Breast epithelium (tissue), 4 donors: ENCODE results near the gene WDR1. TPM values are rescaled to one million over a fixed set of nuclear protein-coding genes. Genes with fewer than 3 reads are reported as not detected.

ENCODE experiments used
- DNase-seq, 2 donors: peaks; one replicate each; pipeline ENCODE4 v3.0.0-alpha.2; 2019; ENCODE audit warnings: low spot score in 2 of 2
- H3K27ac ChIP-seq, 2 donors: fragments of 200-600 bp; sonication (generic) in 1 of 2; one replicate each; pipeline ENCODE4 v1.5.1; 2016 to 2019; ENCODE audit warnings: mild to moderate bottlenecking in 1 of 2
- H3K27me3 ChIP-seq, 2 donors: fragments of 200-600 bp; sonication (generic) in 1 of 2; one replicate each; pipeline versions ENCODE4 v1.5.1 to v1.6.0; 2017 to 2019; ENCODE audit warnings: control low read depth in 1 of 2, mild to moderate bottlenecking in 1 of 2
- H3K36me3 ChIP-seq: fragments of 200-600 bp; one replicate; pipeline ENCODE4 v1.5.1; 2019
- H3K4me1 ChIP-seq, 2 donors: fragments of 200-600 bp; sonication (generic); one replicate each; pipeline ENCODE4 v1.5.1; 2016 to 2019; ENCODE audit warnings: control low read depth in 1 of 2
- H3K4me3 ChIP-seq, 3 donors: fragments of 200-600 bp; sonication (generic); 1 replicate in 2 of 3; 2 replicates in 1 of 3; pipeline ENCODE4 v1.5.1; 2016 to 2019; ENCODE audit warnings: mild to moderate bottlenecking in 3 of 3, moderate library complexity in 2 of 3
- H3K9me3 ChIP-seq, 2 donors: fragments of 200-600 bp; sonication (generic) in 1 of 2; one replicate each; pipeline ENCODE4 v1.5.1; 2016 to 2019; ENCODE audit warnings: control low read depth in 1 of 2
- POLR2A ChIP-seq: fragments of 450-650 bp; IDR thresholded peaks from one replicate; pipeline ENCODE4 v1.6.1; 2016; ENCODE audit warnings: antibody characterized with exemption, mild to moderate bottlenecking, moderate library complexity
- POLR2AphosphoS5 ChIP-seq, 3 donors: sonication (generic); formaldehyde crosslinking; IDR thresholded peaks; one replicate each; pipeline ENCODE4 v1.6.1; 2017; ENCODE audit warnings: antibody characterized with exemption in 3 of 3
- intact Hi-C: fragments of 100-400 bp; cut with DNase I; formaldehyde crosslinking; loops from one replicate; pipeline ENCODE4 v1.15.1; 2023; ENCODE audit warnings: low total_unique reads
- total RNA-seq, 3 donors: library from RNA; depleted of rRNA; stranded (reverse); fragments of >200 nt; gene quantifications; one replicate each; pipeline ENCODE4 v1.1.0, GENCODE V29; 2016
- TF ChIP-seq, protein P1 (sequence below), 3 donors: fragments of 450-650 bp; IDR thresholded peaks; one replicate each; pipeline ENCODE4 v1.5.1; 2016 to 2017; ENCODE audit warnings: antibody characterized with exemption in 3 of 3, mild to moderate bottlenecking in 3 of 3, moderate library complexity in 3 of 3

The WDR1 gene
- total RNA-seq, 3 donors from 2014 or later = 93.9 to 142 (median 127) TPM

- H3K27me3 ChIP-seq = no peaks in the 10 kb centered on the region
- H3K27ac ChIP-seq = peak overlapping the region in 1 of 2 donors; percentile 9
- H3K36me3 ChIP-seq = peaks cover 5% of the 10 kb centered on the region
- H3K9me3 ChIP-seq = no peaks in the 10 kb centered on the region
- H3K4me3 ChIP-seq = no peak overlapping the region
- H3K4me1 ChIP-seq = peaks cover 3 to 7% of the 10 kb centered on the region in 2 donors
- no peak for TF ChIP-seq POLR2A
- TF ChIP-seq POLR2AphosphoS5 (IDR thresholded peaks at IDR 0.05) = no peak
- TF ChIP-seq, protein P1, sequence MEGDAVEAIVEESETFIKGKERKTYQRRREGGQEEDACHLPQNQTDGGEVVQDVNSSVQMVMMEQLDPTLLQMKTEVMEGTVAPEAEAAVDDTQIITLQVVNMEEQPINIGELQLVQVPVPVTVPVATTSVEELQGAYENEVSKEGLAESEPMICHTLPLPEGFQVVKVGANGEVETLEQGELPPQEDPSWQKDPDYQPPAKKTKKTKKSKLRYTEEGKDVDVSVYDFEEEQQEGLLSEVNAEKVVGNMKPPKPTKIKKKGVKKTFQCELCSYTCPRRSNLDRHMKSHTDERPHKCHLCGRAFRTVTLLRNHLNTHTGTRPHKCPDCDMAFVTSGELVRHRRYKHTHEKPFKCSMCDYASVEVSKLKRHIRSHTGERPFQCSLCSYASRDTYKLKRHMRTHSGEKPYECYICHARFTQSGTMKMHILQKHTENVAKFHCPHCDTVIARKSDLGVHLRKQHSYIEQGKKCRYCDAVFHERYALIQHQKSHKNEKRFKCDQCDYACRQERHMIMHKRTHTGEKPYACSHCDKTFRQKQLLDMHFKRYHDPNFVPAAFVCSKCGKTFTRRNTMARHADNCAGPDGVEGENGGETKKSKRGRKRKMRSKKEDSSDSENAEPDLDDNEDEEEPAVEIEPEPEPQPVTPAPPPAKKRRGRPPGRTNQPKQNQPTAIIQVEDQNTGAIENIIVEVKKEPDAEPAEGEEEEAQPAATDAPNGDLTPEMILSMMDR (IDR thresholded peaks at IDR 0.05) = no peak
- DNase-seq = peak in 1 of 2 donors; percentile 43
- intact Hi-C loops = no loop called here
Measured at GRCh38 chr4:10081218-10081606, 35.4 kb downstream of the WDR1 start.

DNA sequence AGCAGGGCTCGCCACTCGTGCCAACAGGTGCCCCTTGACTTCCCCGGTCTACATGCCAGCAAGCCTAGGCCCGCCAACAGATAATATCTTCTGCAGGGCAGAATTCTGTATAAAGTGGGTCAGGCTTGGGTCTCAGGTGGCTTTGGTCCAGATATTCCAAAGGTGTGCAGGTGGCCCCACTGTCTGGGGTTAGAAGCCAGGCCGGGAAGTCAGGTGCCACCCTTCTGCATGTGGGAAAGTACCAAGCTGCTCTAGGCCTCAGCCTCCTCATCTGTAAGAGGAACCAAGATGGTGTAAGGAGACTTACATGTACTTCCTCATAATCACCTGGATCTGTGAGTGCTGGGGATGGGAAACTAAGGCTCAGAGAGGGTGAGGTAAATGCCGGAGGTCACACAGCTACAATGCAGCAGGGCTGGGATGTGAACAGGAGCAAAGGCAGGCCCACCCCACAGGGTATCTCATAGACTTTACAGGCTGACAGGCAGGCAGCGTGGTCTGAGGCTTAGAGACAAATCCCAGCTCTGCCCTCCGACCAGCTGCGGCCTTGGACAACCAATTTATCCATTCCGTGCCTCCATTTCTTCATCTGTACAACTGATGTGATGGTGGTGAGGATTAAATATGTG lies 35.9 kb downstream of the WDR1 start:
- peak overlapping the region in 1 of 2 donors; percentile 20 for H3K27ac ChIP-seq

GRCh38 chr4:10079912-10080588 lies 36.5 kb downstream of the WDR1 start:
- DNase-seq = peak in 1 of 2 donors; percentile 49
- no peak for TF ChIP-seq POLR2A
- no peak for TF ChIP-seq POLR2AphosphoS5 (IDR thresholded peaks at IDR 0.05)
- TF ChIP-seq, protein P1 (IDR thresholded peaks at IDR 0.05) = no peak
- no peak overlapping the region for H3K27ac ChIP-seq
- H3K4me1 ChIP-seq = peaks cover 3 to 7% of the 10 kb centered on the region in 2 donors
- no peak overlapping the region for H3K4me3 ChIP-seq
- H3K36me3 ChIP-seq = peaks cover 12% of the 10 kb centered on the region
- no peaks in the 10 kb centered on the region for H3K9me3 ChIP-seq
- intact Hi-C loops = no loop called here
- H3K27me3 ChIP-seq = no peaks in the 10 kb centered on the region

More for the DNA sequence above, 35.9 kb downstream of the WDR1 start:
- intact Hi-C loops = no loop called here
- TF ChIP-seq POLR2A (no peak), POLR2AphosphoS5 (IDR thresholded peaks at IDR 0.05) (no peak)
- TF ChIP-seq, protein P1 (IDR thresholded peaks at IDR 0.05) = no peak
- H3K36me3 ChIP-seq = peaks cover 8% of the 10 kb centered on the region
- H3K9me3 ChIP-seq = no peaks in the 10 kb centered on the region
- DNase-seq = peak in 1 of 2 donors; percentile 45
- H3K4me1 ChIP-seq = peaks cover 3 to 7% of the 10 kb centered on the region in 2 donors
- H3K4me3 ChIP-seq = no peak overlapping the region
- no peaks in the 10 kb centered on the region for H3K27me3 ChIP-seq

- TF ChIP-seq, protein P1 (IDR thresholded peaks at IDR 0.05) = no peak
- TF ChIP-seq POLR2AphosphoS5 (IDR thresholded peaks at IDR 0.05) = no peak
- TF ChIP-seq POLR2A = no peak
- peaks cover 3 to 7% of the 10 kb centered on the region in 2 donors for H3K4me1 ChIP-seq
- H3K9me3 ChIP-seq = no peaks in the 10 kb centered on the region
- peak in 1 of 2 donors; percentile 28 for DNase-seq
- no peak overlapping the region for H3K4me3 ChIP-seq
- peaks cover 19% of the 10 kb centered on the region for H3K36me3 ChIP-seq
- H3K27me3 ChIP-seq = no peaks in the 10 kb centered on the region
- intact Hi-C loops = no loop called here
- no peak overlapping the region for H3K27ac ChIP-seq
Measured at GRCh38 chr4:10079256-10079655, 37.3 kb downstream of the WDR1 start.
